NCI-H2107 treated with DMSO at 0.1 percent for 48 hours (cell line): ENCODE data around the gene CYTIP.

Source experiments
- DNase-seq: peaks from one replicate; lab custom pipeline; 2025; ENCODE audit not compliant: unreplicated experiment; lab: John Stamatoyannopoulos, UW

CYTIP gene

GRCh38 chr2:157443795-157444640 lies at the start of gene CYTIP:
TSS of gene CYTIP (minus strand) at chr2:157444089. CDS start at chr2:157444020, 69 bp downstream.
- DNase-seq = no peak

DNA sequence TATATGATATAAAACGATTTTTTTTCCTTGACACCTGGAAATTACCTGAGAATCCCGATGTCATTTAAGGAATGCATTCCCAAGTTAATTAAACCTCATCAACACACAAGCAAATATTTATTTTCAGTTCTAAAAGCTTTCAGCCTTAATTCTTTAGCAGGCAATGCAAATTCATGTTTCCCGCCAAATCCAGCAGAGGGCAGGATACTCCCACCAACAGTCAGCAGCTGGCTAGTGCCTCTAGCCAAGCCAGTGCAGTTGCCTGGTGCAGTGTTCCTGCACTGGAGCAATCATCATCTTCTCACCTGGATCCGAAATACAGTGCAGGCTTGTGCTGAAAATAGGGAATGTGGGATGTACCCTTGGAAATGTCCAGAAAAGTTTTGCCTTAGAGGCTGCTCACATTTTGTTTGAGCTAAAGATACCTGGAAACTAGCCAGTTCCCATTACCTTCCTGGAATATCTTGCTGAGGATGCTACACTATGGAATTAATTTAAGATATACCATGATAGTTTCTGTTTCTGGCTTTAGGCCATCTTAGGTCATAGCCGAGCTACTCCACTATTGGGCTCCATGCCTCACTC lies 48.4 kb upstream of the CYTIP start:
- peak; percentile 23 for DNase-seq

- DNase-seq = no peak
Measured at GRCh38 chr2:157489983-157490382, 46.1 kb upstream of the CYTIP start.

DNA sequence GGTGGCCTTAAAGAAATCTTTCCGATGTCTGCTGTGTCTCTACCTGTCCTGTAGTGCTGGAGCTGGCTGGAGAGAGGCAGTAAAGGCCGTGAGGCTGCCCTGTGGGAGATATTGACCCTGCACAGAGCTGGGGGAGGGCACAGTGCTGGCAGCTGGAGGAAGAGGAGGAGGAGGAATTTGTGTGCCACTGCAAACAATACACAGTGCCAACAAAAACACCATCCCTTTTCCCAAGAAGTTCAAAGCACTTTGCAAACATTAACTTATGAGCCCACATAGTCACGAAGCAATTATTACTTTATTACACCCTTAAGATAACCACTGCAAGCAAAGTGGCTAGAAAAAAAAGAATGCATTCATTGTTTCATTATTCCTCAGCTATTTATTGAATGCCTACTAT lies 45.0 kb upstream of the CYTIP start:
- DNase-seq = no peak

DNA sequence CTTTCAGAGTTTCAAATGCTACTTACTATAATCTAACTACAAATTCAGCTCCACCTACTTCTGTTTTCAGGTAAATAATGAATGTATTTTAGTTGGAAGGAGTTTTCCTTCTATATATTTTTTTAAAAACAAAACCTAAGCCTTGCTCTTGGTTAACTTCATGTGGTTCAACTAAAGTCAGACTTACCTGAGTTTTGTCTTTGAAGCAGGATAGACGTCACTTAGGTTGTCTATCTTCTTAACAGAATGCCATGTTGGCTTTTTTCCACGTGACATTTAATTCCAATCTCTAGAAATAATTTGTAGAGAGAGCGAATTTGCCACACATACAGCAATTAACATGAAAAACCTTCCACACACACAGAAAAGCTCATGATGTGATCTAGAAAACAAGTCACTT lies 43.9 kb upstream of the CYTIP start:
- DNase-seq = no peak

GRCh38 chr2:157487271-157487610 lies 43.4 kb upstream of the CYTIP start:
- no peak for DNase-seq

DNA sequence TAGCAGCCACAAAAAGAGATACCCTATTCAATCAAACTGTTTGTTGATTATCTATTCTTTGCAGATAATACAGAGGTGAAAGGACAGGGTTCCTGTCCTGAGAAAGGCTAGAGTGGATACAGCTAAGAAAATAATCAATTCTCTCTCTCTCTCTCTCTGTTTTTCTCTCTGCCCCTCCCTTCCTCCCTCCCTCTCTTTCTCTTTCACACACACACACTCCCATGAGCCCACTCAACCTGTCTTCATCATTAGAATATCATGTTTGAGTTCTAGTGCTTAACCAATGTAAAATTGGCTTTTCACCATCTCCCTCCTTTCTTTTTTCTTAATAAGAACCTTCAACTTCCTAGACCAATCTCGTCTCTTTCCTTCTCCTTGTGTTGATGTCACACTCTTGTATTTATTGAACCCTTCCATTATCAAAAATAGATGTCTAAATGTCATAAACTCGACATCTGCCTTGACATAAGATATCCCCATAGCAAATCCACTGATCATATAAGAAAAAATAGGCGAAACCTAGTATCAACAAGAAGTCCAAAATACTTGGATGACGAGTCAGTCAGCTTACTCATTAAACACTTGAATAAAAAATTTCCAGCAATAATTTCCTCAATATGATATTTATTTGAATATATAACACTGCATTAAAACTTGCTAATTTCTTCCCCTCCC lies 42.8 kb upstream of the CYTIP start:
- no peak for DNase-seq

- no peak for DNase-seq
Measured at GRCh38 chr2:157480182-157480961, 36.5 kb upstream of the CYTIP start.

GRCh38 chr2:157479081-157480027 lies 35.5 kb upstream of the CYTIP start:
- DNase-seq = no peak

GRCh38 chr2:157477919-157478318 lies 34.0 kb upstream of the CYTIP start:
- DNase-seq = no peak

DNA sequence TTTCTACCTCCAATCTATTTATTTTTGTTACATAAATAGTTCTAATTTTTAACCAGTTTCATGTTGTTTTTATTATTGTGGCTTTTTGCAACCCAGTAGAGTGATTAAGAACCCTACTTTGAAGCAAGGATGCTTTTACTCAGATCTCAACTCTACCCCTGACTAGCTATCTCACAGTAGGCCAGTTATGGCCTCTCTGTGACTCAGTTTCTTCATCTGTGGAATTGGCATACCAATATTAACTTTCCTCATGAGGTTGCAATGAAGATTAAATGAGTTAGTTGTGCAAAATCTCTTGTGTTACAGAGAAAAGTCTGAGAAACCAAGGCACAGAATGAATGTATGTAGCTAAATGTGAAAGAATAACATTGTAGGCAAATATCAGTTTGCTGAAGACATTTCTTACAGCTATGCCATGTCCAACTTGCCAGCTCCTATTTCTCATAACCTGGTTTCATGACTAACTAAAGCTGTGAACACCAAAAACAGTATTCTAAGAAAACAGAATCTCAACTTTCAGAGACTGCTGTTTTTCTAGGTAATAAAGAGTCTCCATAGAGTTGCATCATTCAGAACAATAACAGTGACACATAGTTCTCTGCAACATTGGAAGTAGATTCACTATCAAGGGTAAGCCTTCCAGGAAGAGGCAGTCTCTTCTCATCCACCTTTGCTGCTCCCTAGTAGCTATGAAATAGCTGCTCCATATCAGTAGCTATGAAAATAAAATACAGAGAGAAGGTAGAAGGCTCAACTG lies 33.2 kb upstream of the CYTIP start:
- DNase-seq = no peak

DNA sequence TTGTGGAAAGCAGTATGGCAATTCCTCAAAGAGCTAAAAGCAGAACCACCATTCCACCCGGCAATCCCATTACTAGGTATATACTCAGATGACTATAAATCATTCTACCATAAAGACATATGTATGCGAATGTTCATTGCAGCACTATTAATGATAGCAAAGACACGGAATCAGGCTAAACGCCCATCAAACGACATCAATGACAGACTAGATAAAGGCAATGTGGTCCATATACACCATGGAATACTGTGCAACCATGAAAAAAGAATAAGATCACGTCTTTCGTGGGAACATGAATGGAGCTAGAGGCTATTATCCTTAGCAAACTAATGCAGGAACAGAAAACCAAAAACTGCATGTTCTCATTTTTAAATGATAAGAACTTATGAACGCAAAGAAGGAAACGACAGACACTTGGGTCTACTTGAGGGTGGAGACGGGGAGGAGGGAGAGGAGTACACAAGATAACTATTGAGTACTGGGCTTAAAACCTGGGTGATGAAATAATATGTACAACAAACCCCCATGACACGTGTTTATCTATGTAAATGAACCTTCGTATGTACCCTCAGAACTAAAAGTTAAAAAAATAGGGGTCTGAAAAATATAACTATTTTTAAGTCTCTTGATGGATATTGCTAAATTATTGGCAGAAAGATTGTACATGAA lies 32.0 kb upstream of the CYTIP start:
- DNase-seq = no peak

GRCh38 chr2:157473581-157473980 lies 29.7 kb upstream of the CYTIP start:
- DNase-seq = no peak

- no peak for DNase-seq
Measured at GRCh38 chr2:157471078-157471477, 27.2 kb upstream of the CYTIP start.

DNA sequence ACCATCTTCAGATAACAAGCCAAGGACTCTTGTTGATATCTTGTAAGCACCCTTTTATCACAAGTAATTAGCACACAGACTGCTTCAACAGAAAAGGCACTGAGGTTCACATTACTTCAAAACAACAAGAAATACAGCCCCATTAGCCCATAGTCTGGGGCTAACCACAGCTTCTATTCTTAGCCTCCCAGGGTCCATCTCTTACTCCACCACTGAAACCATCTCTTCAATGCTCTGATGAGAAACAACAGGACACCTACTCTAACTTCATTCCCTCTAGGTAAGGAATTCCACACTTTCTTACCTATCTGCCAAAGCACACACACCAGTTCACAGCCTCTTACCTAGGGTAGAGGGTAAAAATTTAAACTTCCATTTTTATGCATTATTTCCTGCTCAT lies 26.4 kb upstream of the CYTIP start:
- no peak for DNase-seq

DNA sequence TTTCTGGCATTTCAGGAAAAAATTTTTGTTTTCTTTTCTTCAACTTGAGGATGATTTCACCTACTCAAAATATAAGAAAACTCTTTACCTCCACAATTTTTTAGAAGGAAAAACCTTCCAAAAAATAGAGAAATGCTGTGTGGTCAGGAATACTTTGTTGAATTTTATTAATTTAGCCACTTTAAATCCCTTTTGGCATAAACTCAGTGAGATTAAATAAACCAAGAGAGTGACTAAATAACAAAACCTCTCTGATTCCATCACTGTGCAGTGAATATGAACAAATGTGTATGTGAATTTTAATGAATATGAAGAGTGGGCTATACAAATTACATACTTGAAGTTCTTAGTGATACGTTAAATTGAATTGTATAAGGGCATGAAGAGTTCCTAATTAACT lies 25.8 kb upstream of the CYTIP start:
- DNase-seq = no peak

DNA sequence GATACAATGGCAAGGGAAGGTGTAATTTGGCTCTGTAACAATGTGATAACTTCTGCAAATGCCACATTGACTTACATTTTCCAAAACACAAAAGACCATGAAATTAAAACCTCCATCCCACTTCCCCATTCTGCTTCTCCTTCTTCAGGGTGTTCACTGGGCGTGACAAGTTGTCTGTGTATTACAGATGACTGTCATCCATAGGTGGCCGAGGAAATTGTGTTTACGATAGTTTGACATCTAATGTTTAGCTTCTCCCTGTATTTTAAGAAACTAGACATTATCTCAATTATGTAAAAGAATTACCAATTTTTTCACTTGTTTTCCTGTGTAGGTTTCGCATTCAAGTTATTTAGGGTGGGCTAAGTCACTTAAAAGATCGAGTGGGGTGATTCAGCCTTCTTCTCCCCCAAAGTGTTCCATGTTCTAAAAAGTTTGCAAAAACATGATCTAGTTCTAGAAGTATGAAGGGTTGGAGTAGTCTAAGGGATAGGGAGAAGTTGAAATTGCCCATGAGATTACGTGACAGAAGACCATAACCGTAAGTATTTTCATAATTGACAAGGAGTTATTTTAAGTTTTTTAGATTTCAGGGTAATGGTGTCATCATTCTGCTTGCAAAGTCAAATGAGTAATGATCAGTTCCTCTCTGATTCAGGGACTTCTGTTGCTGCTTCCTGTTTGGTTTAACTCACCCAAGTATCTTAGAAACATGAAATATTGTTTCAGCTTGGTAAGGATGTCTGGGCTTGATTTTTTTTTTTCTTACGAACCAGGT lies 25.2 kb upstream of the CYTIP start:
- DNase-seq = no peak

GRCh38 chr2:157466764-157467163 lies 22.9 kb upstream of the CYTIP start:
- DNase-seq = no peak
